NCI-H2081 (cell line): Measurements from ENCODE around the gene RND2.
A peak's percentile ranks its signal among the peaks of the same experiment; 100 is the strongest.
"Not testable (repeated sequence)": the region's sequence is repeated elsewhere in the genome, so short reads cannot be mapped to it uniquely, and the experiment has no call there.

Experiments used
- DNase-seq, 2 experiments: peaks; one replicate each; lab custom pipeline; 2025; lab: John Stamatoyannopoulos, UW

RND2 gene

GRCh38 chr17:43024407-43025289 is at the start of gene RND2:
Gene RND2, plus strand, starts transcription at chr17:43025231. Its CDS starts 117 bp downstream, at chr17:43025348.
- DNase-seq, result peak; percentile 95 to 96

GRCh38 chr17:42975265-42975664 is 49.8 kb upstream of the RND2 start:
- DNase-seq, result no peak

- DNase-seq, result not testable (repeated sequence)
Measured at GRCh38 chr17:42975701-42976100, 49.3 kb upstream of the RND2 start.

DNA sequence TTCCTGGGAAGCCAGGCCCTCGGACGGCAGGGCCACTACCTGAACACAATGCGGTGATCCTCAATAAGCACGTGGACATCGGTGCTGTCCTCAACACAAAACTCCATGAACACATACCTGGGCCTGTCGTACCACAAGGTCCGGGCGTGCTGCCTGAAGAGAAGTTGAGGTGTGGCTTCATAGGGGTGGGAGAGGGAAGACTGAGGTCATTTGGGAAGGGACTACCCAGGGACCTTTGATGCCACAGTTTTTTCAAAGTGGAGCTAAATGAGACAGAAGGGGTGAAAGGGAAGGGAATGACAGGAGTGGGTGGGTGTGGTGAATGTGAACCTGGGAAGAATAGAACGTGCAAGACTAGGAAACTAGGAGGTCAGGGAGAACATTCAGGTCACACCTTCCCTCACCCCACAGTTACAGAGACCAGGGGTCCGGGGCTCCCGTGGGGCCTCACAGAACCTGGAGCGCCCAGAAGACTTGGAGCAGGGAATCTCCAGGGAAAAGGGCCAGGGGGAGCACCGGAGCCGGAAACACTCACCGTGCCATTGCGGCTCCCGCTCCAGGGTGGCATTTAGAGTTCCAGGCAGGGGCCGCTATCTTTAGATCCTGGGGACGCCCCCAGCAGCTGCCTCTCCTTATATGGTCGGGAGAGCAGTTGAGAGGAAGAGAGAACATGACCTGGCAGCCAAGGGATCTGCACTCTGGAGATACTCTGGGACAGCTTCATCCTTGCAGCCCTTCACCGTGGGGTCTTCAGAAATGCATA is 45.3 kb upstream of the RND2 start, which contains the start of gene PTGES3L:
PTGES3L (minus strand) TSS at position 570 of the 763 bp plus-strand sequence; CDS start at position 543, 27 bp downstream.
- peak; percentile 83 to 90 for DNase-seq

- peak; percentile 94 for DNase-seq
Measured at GRCh38 chr17:42980274-42980765, 44.7 kb upstream of the RND2 start, which contains the start of gene RUNDC1. Gene RUNDC1, plus strand, starts transcription at chr17:42980565. Its CDS starts 12 bp downstream, at chr17:42980577.

DNA sequence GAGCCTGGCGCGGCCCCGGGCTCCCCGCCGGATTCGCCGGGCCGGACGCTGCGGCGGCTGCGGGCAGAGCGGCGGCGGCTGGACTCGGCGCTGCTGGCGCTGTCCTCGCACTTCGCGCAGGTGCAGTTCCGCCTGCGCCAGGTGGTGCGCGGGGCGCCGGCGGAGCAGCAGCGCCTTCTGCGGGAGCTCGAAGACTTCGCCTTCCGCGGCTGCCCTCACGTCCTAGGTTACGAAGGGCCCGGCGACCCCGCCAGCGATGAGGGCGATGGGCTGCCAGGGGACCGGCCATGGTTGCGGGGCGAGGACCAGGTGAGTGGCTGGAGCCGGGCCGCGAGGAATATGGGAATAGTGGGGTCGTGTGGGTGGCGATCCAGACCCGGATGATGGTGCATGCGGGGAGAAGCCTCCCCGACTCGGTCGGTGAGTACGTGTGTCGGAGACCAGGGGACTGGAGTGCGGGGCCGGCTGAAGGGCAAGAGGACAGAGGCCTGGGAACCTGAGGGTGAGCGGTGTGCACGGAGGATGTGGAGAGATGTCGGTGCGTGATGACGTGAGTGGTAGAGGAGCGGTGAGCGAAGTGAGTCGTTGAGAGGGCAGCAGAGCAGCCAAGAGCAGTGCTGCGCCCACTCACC is 44.1 kb upstream of the RND2 start:
- peak; percentile 46 to 67 for DNase-seq

DNA sequence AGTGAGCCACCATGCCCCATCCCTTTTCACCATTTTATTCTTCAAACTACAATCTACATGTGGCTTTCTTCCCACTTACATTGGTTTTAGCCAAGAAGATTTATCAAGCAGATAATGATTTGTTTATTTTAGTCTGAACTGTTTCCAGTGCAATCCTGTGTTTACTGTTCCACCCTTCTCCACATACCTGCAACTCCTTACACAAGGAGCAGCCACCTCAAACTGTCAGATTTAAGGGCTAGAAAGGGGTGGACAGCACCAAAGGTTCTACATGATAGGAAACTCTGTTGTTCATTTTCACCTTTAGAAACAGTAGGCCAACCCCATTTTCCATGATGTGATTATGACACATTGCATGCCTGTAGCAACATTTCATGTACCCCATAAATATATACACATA is 42.8 kb upstream of the RND2 start:
- DNase-seq, result no peak

GRCh38 chr17:42985225-42985624 is 39.8 kb upstream of the RND2 start:
- DNase-seq, result no peak

GRCh38 chr17:42989141-42989540 is 35.9 kb upstream of the RND2 start:
- DNase-seq, result no peak

DNA sequence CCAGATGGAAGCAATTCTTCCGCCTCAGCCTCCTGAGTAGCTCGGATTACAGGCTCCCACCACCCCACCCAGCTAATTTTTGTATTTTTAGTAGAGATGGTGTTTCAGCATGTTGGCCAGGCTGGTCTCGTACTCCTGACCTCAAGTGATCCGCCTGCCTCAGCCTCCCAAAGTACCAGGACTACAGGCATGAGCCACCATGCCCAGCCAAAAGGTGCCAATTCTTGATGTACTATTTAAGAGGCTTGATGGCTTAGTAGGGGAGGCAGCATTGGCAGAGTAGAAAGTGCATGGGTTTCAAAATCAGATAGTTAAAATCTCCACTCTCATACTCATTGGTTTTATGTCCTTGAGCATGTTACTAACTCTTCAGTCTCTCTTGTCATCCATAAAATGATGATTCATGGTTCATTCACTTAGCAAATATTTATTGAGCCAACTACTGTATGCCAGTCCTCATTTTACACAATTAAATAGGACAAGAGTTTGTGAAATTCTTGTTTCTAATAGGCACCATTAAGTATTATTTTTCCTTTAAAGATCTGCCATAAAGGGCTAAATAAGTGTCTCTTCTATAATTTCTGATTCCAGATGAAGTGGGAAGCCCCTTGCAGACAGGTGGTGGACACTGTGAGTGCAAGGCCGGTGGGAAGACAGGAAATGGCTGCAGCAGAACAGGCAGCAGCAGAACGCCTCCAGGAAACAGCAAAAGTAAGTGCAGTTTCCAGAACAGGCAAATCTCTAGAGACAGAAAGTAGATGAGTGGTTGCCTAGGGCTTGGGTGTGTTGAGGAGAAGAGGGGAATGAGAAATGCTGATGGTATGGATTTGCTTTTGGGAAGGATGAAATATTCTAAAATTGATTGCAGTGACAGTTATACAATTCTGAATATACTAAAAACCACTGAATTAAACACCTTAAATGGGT is 35.0 kb upstream of the RND2 start:
- DNase-seq, result no peak

- no peak for DNase-seq
Measured at GRCh38 chr17:42991471-42991870, 33.6 kb upstream of the RND2 start.

GRCh38 chr17:42992872-42993271 is 32.2 kb upstream of the RND2 start:
- no peak for DNase-seq

DNA sequence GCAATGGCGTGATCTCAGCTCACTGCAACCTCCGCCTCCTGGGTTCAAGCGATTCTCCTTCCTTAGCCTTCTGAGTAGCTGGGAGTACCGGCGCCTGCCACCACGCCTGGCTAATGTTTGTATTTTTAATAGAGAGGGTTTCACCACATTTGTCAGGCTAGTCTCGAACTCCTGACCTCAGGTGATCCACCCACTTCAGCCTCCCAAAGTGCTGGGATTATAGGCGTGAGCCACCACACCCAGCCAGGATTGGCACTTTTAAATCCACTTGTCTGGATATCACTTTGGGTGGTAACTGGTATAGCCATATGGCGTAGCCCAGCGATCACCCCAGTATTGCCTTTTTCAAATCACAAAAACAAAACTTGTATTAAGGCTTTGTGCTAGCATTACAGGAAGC is 31.1 kb upstream of the RND2 start:
- DNase-seq, result not testable (repeated sequence)

DNA sequence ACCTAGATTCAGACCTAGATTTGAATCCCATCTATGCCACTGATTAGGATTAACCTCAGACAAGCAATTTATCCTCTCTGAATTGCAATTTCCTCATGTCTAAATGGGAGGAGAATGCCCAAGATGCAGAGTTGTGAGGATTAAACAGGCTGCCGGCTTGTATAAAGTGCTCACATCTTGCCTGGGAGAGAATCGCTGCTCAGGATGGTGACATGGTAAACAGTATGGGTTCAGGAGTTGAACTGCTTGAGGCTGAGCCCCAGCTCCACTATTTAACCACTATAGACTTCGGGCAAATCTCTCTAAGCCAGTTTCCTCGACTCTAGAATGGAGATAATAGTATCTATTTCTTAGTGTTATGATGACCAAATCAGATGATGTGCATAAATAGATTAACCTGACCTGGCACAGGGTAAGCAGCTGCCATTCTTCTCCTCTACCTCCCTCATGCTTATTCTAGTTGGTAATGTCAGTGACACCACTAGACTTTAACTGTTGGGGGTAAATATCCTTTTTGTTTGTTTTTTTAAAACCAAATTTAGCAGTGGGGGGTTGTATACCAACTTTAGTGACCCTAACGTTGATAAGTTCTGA is 27.5 kb upstream of the RND2 start:
- DNase-seq, result no peak

- peak; percentile 100 for DNase-seq
Measured at GRCh38 chr17:42997984-42998938, 26.8 kb upstream of the RND2 start, which contains the start of gene RPL27. Gene RPL27, plus strand, starts transcription at chr17:42998419. Its CDS starts 332 bp downstream, at chr17:42998751.

DNA sequence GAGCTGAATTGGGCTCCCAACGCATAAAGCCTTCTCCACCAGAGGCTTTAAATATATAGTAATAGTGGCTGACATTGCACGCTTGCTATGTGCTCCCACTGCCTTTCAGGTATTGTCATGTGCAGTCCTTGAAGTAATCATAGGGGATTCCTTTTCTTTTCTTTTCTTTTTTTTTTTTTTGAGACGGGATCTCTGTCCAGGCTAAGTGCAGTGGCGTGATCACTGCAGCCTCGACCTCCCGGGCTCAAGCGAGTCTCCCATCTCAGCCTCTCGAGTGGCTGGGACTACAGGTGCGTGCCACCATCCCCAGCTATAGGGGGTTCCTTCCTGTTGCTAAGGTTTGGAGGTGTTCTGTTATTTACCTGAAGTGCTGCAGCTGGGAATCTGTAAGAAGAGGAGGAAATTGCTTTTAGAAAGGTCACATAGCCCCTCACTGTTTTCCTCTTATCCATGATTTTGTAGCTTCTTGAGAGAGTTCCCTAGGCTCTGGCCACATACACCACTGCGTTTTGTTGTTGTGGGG is 26.0 kb upstream of the RND2 start:
- DNase-seq, result no peak

DNA sequence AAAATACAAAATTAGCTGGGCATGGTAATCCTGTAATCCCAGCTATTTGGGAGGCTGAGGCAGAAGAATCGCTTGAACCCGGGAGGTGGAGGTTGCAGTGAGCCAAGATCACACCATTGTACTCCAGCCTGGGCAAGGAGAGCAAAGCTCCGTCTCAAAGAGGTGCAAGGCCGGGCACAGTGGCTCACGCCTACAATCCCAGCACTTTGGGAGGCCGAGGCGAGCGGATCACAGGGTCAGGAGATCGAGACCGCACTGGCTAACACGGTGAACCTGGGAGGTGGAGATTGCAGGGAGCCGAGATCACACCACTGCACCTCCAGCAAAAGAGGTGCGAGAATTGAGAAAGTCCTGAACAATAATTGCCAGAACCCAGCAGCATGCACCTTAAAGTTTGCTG is 24.1 kb upstream of the RND2 start:
- not testable (repeated sequence) for DNase-seq

DNA sequence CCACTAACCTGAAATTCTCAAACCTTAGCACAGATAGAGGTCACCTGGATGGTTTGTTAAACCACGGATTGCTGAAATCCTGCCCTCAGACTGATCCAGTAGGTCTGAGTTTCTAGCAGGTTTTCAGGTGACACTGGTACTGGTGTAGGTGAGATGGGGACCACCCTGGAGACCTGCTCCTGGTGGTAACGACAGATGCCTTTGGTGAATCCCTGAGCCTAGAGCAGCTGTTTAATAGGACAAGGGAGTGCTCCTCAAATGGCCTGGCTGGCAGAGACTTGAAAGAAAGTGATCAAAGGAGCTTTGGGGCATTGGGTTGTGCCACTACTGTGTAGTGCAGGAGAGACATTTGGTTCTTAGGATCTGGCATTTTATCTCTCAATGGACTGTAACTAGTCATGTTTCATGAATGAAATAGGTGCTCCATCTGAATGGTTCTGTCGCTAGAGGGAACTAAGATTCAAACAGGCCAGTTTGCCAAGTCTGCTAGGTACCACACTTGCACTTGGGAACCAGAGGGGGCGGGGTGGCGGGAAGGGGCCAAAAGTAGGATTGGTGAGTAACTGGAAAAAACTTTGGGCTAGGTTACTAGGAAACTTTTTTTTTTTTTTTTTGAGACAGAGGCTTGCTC is 21.4 kb upstream of the RND2 start:
- DNase-seq, result no peak
